Measurements from ENCODE around the gene PRMT3. TPM values are rescaled to one million over a fixed set of nuclear protein-coding genes. Genes with fewer than 3 reads are reported as not detected.

Gene PRMT3
- total and polyA plus RNA-seq, 2 of the 4 experiments (the other 2 are of a cell fraction) = 8.8 to 11.3 TPM

DNA sequence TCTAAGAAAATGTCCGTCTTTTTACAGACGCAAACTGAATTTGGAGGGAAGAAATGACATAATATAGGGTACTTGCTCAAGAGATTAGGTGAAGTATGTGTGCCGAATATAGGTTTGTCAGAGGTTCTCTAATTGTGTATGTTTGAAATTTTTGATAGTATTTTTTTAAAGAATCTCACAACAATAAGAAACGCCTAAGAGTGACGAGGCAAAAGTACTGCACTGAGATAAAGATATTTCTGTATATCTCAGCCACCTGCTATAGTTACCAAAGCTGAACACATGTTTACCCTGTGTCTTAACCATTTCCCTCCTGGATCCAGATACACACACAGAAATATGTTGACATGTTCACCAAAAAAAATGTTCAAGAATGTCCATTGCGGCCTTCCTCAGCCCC, 92.0 kb downstream of the PRMT3 start:
- Histone ChIP-seq H3K27me3 (ENCODE audit: control insufficient read depth, insufficient read depth, low read length) (no peaks in the 10 kb centered on the region), H4K8ac (ENCODE audit: low read depth in 2 of 2, low read length in 2 of 2) (no peak overlapping the region), H2BK120ac (ENCODE audit: low read depth, low read length) (no peak overlapping the region), H2AFZ (replicated peaks; ENCODE audit: low read length, poor library complexity) (no peak overlapping the region), H3K4me3 (ENCODE audit: insufficient read depth, low read depth, low read length) (no peak overlapping the region), H3K9me1 (ENCODE audit: insufficient read depth, low read length) (peaks cover 4% of the 10 kb centered on the region; the same call in 1 of the 2 replicates), H3K79me1 (ENCODE audit: low read depth in 1 of 2, low read length in 2 of 2) (no peaks in the 10 kb centered on the region), H3K36me3 (ENCODE audit: control insufficient read depth, insufficient read depth, low read length) (no peaks in the 10 kb centered on the region), H3K9ac (ENCODE audit: low read depth, low read length) (no peak overlapping the region), H2BK20ac (ENCODE audit: low read depth, low read length) (no peak overlapping the region), H4K5ac (ENCODE audit: low read depth, low read length) (no peak overlapping the region), H4K20me1 (ENCODE audit: insufficient read depth, low read length) (no peaks in the 10 kb centered on the region), H2AK5ac (ENCODE audit: low read depth, low read length) (no peak overlapping the region), H3K18ac (ENCODE audit: low read depth, low read length) (no peak overlapping the region), H3K9me3 (ENCODE audit: control insufficient read depth, insufficient read depth, low read length) (no peaks in the 10 kb centered on the region), H2BK15ac (ENCODE audit: low read depth, low read length) (no peak overlapping the region), H3K4me1 (ENCODE audit: control insufficient read depth, insufficient read depth, low read length) (peaks cover 8% of the 10 kb centered on the region), H2AK9ac (replicated peaks; ENCODE audit: low read depth, low read length, poor library complexity) (no peak overlapping the region), H3K56ac (ENCODE audit: extremely low read depth, insufficient read depth, low read length) (no peak overlapping the region), H2BK5ac (ENCODE audit: low read depth, low read length, poor library complexity, severe bottlenecking) (no peak overlapping the region), H4K91ac (ENCODE audit: insufficient read depth, low read depth, low read length) (no peak overlapping the region), H3K23ac (ENCODE audit: low read depth, low read length) (no peak overlapping the region), H3K4ac (ENCODE audit: low read depth, low read length) (no peak overlapping the region), H3K4me2 (ENCODE audit: low read depth, low read length) (no peak overlapping the region), H3K27ac (ENCODE audit: insufficient read depth, low read length) (no peak overlapping the region), H3K14ac (replicated peaks; ENCODE audit: low read depth, low read length) (no peak overlapping the region)
- intact Hi-C loops (cut with micrococcal nuclease) = no loop called here
- in situ Hi-C loops (cut with MboI; ENCODE audit: low sequenced_read_pairs) = no loop called here
- DNase-seq (no peak), ATAC-seq (ENCODE audit: low read depth) (no peak)
- TF ChIP-seq CHD1 (IDR thresholded peaks at IDR 0.05; ENCODE audit: low read depth, low read length) (no peak), MAZ (IDR thresholded peaks at IDR 0.05; ENCODE audit: borderline replicate concordance, low read depth, low read length) (no peak), RCOR1 (IDR thresholded peaks at IDR 0.05; ENCODE audit: insufficient replicate concordance, low read length) (no peak), CEBPB (IDR thresholded peaks at IDR 0.05; ENCODE audit: low read depth, low read length) (no peak), NFE2L2 (IDR thresholded peaks at IDR 0.05; ENCODE audit: low read depth, low read length) (no peak), POLR2A (IDR thresholded peaks at IDR 0.05; ENCODE audit: low read depth, low read length) (no peak), RAD21 (IDR thresholded peaks at IDR 0.05; ENCODE audit: low read length) (no peak)
- TF ChIP-seq, protein P1, sequence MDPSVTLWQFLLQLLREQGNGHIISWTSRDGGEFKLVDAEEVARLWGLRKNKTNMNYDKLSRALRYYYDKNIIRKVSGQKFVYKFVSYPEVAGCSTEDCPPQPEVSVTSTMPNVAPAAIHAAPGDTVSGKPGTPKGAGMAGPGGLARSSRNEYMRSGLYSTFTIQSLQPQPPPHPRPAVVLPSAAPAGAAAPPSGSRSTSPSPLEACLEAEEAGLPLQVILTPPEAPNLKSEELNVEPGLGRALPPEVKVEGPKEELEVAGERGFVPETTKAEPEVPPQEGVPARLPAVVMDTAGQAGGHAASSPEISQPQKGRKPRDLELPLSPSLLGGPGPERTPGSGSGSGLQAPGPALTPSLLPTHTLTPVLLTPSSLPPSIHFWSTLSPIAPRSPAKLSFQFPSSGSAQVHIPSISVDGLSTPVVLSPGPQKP (IDR thresholded peaks at IDR 0.05; ENCODE audit: borderline replicate concordance, low read depth, low read length) = no peak
- TF ChIP-seq, protein P2, sequence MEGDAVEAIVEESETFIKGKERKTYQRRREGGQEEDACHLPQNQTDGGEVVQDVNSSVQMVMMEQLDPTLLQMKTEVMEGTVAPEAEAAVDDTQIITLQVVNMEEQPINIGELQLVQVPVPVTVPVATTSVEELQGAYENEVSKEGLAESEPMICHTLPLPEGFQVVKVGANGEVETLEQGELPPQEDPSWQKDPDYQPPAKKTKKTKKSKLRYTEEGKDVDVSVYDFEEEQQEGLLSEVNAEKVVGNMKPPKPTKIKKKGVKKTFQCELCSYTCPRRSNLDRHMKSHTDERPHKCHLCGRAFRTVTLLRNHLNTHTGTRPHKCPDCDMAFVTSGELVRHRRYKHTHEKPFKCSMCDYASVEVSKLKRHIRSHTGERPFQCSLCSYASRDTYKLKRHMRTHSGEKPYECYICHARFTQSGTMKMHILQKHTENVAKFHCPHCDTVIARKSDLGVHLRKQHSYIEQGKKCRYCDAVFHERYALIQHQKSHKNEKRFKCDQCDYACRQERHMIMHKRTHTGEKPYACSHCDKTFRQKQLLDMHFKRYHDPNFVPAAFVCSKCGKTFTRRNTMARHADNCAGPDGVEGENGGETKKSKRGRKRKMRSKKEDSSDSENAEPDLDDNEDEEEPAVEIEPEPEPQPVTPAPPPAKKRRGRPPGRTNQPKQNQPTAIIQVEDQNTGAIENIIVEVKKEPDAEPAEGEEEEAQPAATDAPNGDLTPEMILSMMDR (conservative IDR thresholded peaks at IDR 0.05; ENCODE audit: low read depth, low read length) = no peak
- POLR2A ChIA-PET (ENCODE audit: unreplicated experiment) = no interaction called here
- BruUV-seq (replicated peaks) = no TSS peak
- dilution Hi-C loops (cut with HindIII; ENCODE audit: low sequenced_read_pairs, unreplicated experiment) = no loop called here
- CTCF ChIA-PET = no interaction called here
- no CpG with 5 or more reads among the region's 6 CpGs for WGBS, 2 experiments (ENCODE audit: extremely low coverage in 2 of 2, insufficient read length in 1 of 2)
